Keratinocyte (primary cell): ENCODE data around the gene LIPJ. TPM values are rescaled to one million over a fixed set of nuclear protein-coding genes. Genes with fewer than 3 reads are reported as not detected.

ENCODE experiments used
- DNase-seq: peaks from one replicate; pipeline ENCODE4 v3.0.0-alpha.2; 2011; ENCODE audit warnings: low read depth, missing footprints, low spot score
- FAIRE-seq: peaks from 2 replicates; lab custom pipeline; 2011; peaks lifted over from hg19 to GRCh38; lab: Jason Lieb, UNC
- H2AFZ ChIP-seq: 2 replicates; pipeline ENCODE4 v1.6.0; 2012; ENCODE audit warnings: low read length, control low read depth, inconsistent platforms; ENCODE audit not compliant: control insufficient read depth
- H3K27ac ChIP-seq: 2 replicates; pipeline ENCODE4 v1.5.1; 2011; ENCODE audit warnings: low read length; ENCODE audit not compliant: control insufficient read depth, insufficient read depth
- H3K27me3 ChIP-seq: 3 replicates; pipeline ENCODE4 v1.6.0; 2011; ENCODE audit warnings: low read length; ENCODE audit not compliant: control insufficient read depth, insufficient read depth; ENCODE audit errors: extremely low read depth
- H3K36me3 ChIP-seq, 2 experiments: 2 replicates in 1 of 2; 3 replicates in 1 of 2; pipeline ENCODE4 v1.5.1; 2011; ENCODE audit warnings: low read length in 2 of 2, mild to moderate bottlenecking in 1 of 2; ENCODE audit not compliant: control insufficient read depth in 2 of 2, insufficient read depth in 2 of 2; ENCODE audit errors: extremely low read depth in 1 of 2
- H3K4me1 ChIP-seq: 3 replicates; pipeline ENCODE4 v1.5.1; 2011; ENCODE audit warnings: low read length; ENCODE audit not compliant: control insufficient read depth, insufficient read depth; ENCODE audit errors: extremely low read depth
- H3K4me2 ChIP-seq: 3 replicates; pipeline ENCODE4 v1.6.0; 2011; ENCODE audit warnings: low read depth, low read length; ENCODE audit not compliant: control insufficient read depth, insufficient read depth; ENCODE audit errors: extremely low read depth
- H3K4me3 ChIP-seq, 3 experiments: fragments of 200-600 bp in 1 of 3; sonication (generic) in 1 of 3; 2 replicates in 2 of 3; 3 replicates in 1 of 3; pipeline ENCODE4 v1.5.1; 2011 to 2016; ENCODE audit warnings: low read length in 3 of 3, mild to moderate bottlenecking in 3 of 3, control low read depth in 2 of 3, inconsistent platforms in 1 of 3, low read depth in 1 of 3, mixed read lengths in 1 of 3, mixed run types in 1 of 3, moderate library complexity in 1 of 3; ENCODE audit not compliant: control insufficient read depth in 2 of 3, insufficient read depth in 2 of 3; ENCODE audit errors: extremely low read depth in 1 of 3
- H3K79me2 ChIP-seq: 2 replicates; pipeline ENCODE4 v1.6.0; 2012; ENCODE audit warnings: low read length; ENCODE audit not compliant: control insufficient read depth, insufficient read depth
- H3K9ac ChIP-seq: 3 replicates; pipeline ENCODE4 v1.6.0; 2011; ENCODE audit warnings: low read length; ENCODE audit not compliant: control insufficient read depth, insufficient read depth; ENCODE audit errors: extremely low read depth
- H3K9me1 ChIP-seq: 3 replicates; pipeline ENCODE4 v1.6.0; 2011; ENCODE audit warnings: low read length; ENCODE audit not compliant: control insufficient read depth, insufficient read depth; ENCODE audit errors: extremely low read depth
- H3K9me3 ChIP-seq: 2 replicates; pipeline ENCODE4 v1.5.1; 2012; ENCODE audit warnings: low read depth, low read length; ENCODE audit not compliant: control insufficient read depth
- H4K20me1 ChIP-seq: 3 replicates; pipeline ENCODE4 v1.6.0; 2011; ENCODE audit warnings: low read length; ENCODE audit not compliant: control insufficient read depth, insufficient read depth; ENCODE audit errors: extremely low read depth
- EZH2 ChIP-seq: IDR thresholded peaks from one replicate; pipeline ENCODE4 v1.6.1; 2012; ENCODE audit warnings: inconsistent platforms, mild to moderate bottlenecking, low read length, moderate library complexity
- dilution Hi-C: fragments of 300-500 bp; cut with MboI; formaldehyde crosslinking; loops from one replicate; pipeline ENCODE4 v1.7.0; 2020; ENCODE audit warnings: low sequenced_read_pairs; ENCODE audit not compliant: extremely low pct_ligation_motif_present
- polyA minus RNA-seq, 3 experiments: library from RNA; depleted of rRNA, polyadenylated mRNA; stranded (reverse); fragments of >200 nt; gene quantifications; 1 replicate in 1 of 3; 2 replicates in 1 of 3; 3 replicates in 1 of 3; pipeline ENCODE4 v1.2.3, GENCODE V29; 2011
- polyA plus RNA-seq, 5 experiments: library from polyadenylated mRNA; depleted of rRNA in 3 of 5; stranded (reverse) in 3 of 5; stranded (forward) in 1 of 5; unstranded in 1 of 5; fragments of >200 nt; gene quantifications; 1 replicate in 1 of 5; 2 replicates in 3 of 5; 3 replicates in 1 of 5; pipeline versions ENCODE4 v1.2.1 to v1.2.3, GENCODE V29; 2011 to 2012; ENCODE audit warnings: missing spikeins in 2 of 5, low read depth in 1 of 5, low replicate concordance in 1 of 5
- TF ChIP-seq, protein P1 (sequence below), 3 experiments: IDR thresholded peaks in 1 of 3; conservative IDR thresholded peaks in 1 of 3; optimal IDR thresholded peaks in 1 of 3; 2 replicates in 2 of 3; 3 replicates in 1 of 3; pipeline versions ENCODE3 to v1.5.1; 2011; ENCODE audit warnings: low read length in 3 of 3, mild to moderate bottlenecking in 3 of 3, moderate library complexity in 2 of 3, control low read depth in 1 of 3, inconsistent platforms in 1 of 3; ENCODE audit not compliant: insufficient read depth in 2 of 3; ENCODE audit errors: extremely low read depth in 1 of 3

LIPJ gene
- polyA plus RNA-seq, result 0.03 to 0.08 TPM in 2 of 3 replicates, not detected in the other
- not detected for polyA plus RNA-seq (2011; ENCODE audit: low read depth)
- not detected in 2 replicates for polyA plus RNA-seq (2011; cell fraction: cytosol; rRNA removed)
- polyA plus RNA-seq (2011; cell fraction: nucleus; rRNA removed), result 0.05 TPM in 1 of 2 replicates, not detected in the other
- polyA plus RNA-seq (2012; ENCODE audit: low replicate concordance), result not detected in 2 replicates
- polyA minus RNA-seq, result not detected in 3 replicates
- polyA minus RNA-seq (2011; cell fraction: cytosol; rRNA and poly(A)+ RNA removed), result not detected
- not detected in 2 replicates for polyA minus RNA-seq (2011; cell fraction: nucleus; rRNA and poly(A)+ RNA removed)

GRCh38 chr10:88586462-88586861 is at the start of gene LIPJ:
LIPJ (plus strand) TSS chr10:88586762; CDS start chr10:88590688, 3,926 bp downstream.
- dilution Hi-C loops, result no loop called here
- Histone ChIP-seq H2AFZ (no peak within 1 kb of the TSS), H3K4me3 (no peak within 1 kb of the TSS), H3K4me1 (peaks cover 8% of the 10 kb centered on the region), H3K27ac (no peak within 1 kb of the TSS), H3K9ac (no peak within 1 kb of the TSS), H3K4me2 (no peak within 1 kb of the TSS), H4K20me1 (no peaks in the 10 kb centered on the region), H3K27me3 (no peaks in the 10 kb centered on the region), H3K36me3 (no peaks in the 10 kb centered on the region), H3K9me3 (no peaks in the 10 kb centered on the region), H3K9me1 (no peaks in the 10 kb centered on the region), H3K79me2 (no peaks in the 10 kb centered on the region)
- DNase-seq (no peak), FAIRE-seq (no peak)
- no peak for TF ChIP-seq EZH2
- TF ChIP-seq, protein P1, sequence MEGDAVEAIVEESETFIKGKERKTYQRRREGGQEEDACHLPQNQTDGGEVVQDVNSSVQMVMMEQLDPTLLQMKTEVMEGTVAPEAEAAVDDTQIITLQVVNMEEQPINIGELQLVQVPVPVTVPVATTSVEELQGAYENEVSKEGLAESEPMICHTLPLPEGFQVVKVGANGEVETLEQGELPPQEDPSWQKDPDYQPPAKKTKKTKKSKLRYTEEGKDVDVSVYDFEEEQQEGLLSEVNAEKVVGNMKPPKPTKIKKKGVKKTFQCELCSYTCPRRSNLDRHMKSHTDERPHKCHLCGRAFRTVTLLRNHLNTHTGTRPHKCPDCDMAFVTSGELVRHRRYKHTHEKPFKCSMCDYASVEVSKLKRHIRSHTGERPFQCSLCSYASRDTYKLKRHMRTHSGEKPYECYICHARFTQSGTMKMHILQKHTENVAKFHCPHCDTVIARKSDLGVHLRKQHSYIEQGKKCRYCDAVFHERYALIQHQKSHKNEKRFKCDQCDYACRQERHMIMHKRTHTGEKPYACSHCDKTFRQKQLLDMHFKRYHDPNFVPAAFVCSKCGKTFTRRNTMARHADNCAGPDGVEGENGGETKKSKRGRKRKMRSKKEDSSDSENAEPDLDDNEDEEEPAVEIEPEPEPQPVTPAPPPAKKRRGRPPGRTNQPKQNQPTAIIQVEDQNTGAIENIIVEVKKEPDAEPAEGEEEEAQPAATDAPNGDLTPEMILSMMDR (optimal IDR thresholded peaks at IDR 0.05 in 1 of 3, IDR thresholded peaks at IDR 0.05 in 1 of 3, conservative IDR thresholded peaks at IDR 0.05 in 1 of 3; ENCODE audit: extremely low read depth in 1 of 3, insufficient read depth in 2 of 3, low read length in 3 of 3), result no peak

GRCh38 chr10:88537322-88537721 is 49.2 kb upstream of the LIPJ start:
- Histone ChIP-seq H3K79me2 (no peaks in the 10 kb centered on the region), H3K36me3 (no peaks in the 10 kb centered on the region), H3K27ac (no peak overlapping the region), H3K4me1 (peaks cover 11% of the 10 kb centered on the region), H4K20me1 (no peaks in the 10 kb centered on the region), H3K4me3 (no peak overlapping the region), H3K9ac (no peak overlapping the region), H2AFZ (no peak overlapping the region), H3K27me3 (no peaks in the 10 kb centered on the region), H3K4me2 (no peak overlapping the region), H3K9me1 (no peaks in the 10 kb centered on the region), H3K9me3 (no peaks in the 10 kb centered on the region)
- dilution Hi-C loops, result no loop called here
- DNase-seq, result no peak
- no peak for FAIRE-seq
- TF ChIP-seq EZH2, result no peak
- TF ChIP-seq, protein P1 (optimal IDR thresholded peaks at IDR 0.05 in 1 of 3, IDR thresholded peaks at IDR 0.05 in 1 of 3, conservative IDR thresholded peaks at IDR 0.05 in 1 of 3; ENCODE audit: extremely low read depth in 1 of 3, insufficient read depth in 2 of 3, low read length in 3 of 3), result no peak
